ENCODE measurements around the gene KDM4C. TPM values are rescaled to one million over a fixed set of nuclear protein-coding genes. Genes with fewer than 3 reads are reported as not detected.

The KDM4C gene
- total and polyA plus RNA-seq, 2 donors (not counting 1 experiment from before 2014, with no cell fraction given), result 49.7 to 141 TPM

- ChIA-PET POLR2A (interaction anchor here (0.5 kb wide), 1 partner anchor 99 kb away, joined by 4 read pairs; no protein-coding TSS in a partner anchor), CTCF (interaction anchor here (0.7 kb wide), 1 partner anchor 119 kb away, joined by 4 read pairs; no protein-coding TSS in a partner anchor)
- Histone ChIP-seq H3K27ac (ENCODE audit: low read length in 2 of 2) (no peak overlapping the region), H3K36me3 (replicated peaks in 1 of 2; ENCODE audit: control extremely low read depth in 1 of 2, control insufficient read depth in 1 of 2, extremely low read depth in 1 of 2, insufficient read depth in 2 of 2, low read length in 1 of 2) (no peaks in the 10 kb centered on the region), H2AFZ (ENCODE audit: insufficient read depth, low read depth, low read length, poor library complexity, severe bottlenecking) (no peak overlapping the region), H4K20me1 (ENCODE audit: control insufficient read depth, insufficient read depth, low read length, poor library complexity, severe bottlenecking) (peaks cover 80% of the 10 kb centered on the region), H3K9ac (ENCODE audit: low read length) (no peak overlapping the region), H3K4me2 (replicated peaks; ENCODE audit: low read depth, low read length, poor library complexity, severe bottlenecking) (no peak overlapping the region), H3K9me3 (ENCODE audit: control extremely low read depth in 1 of 3, control insufficient read depth in 2 of 3, insufficient read depth in 1 of 3, low read length in 2 of 3) (no peaks in the 10 kb centered on the region), H3K79me2 (ENCODE audit: control insufficient read depth, insufficient read depth, low read length) (peaks cover 100% of the 10 kb centered on the region), H3K27me3 (replicated peaks in 1 of 4; ENCODE audit: control extremely low read depth in 1 of 4, control insufficient read depth in 3 of 4, insufficient read depth in 4 of 4, low read length in 3 of 4) (no peaks in the 10 kb centered on the region), H3K4me3 (ENCODE audit: control extremely low read depth in 1 of 5, extremely low read depth in 1 of 5, insufficient read depth in 1 of 5, low read depth in 2 of 5, low read length in 4 of 5) (no peak overlapping the region), H3K4me1 (ENCODE audit: control insufficient read depth in 2 of 2, insufficient read depth in 2 of 2, low read length in 2 of 2) (peaks cover 77 to 85% of the 10 kb centered on the region in 2 donors)
- TF ChIP-seq CTCF (IDR thresholded peaks at IDR 0.05) (no peak), EZH2 (IDR thresholded peaks at IDR 0.05; ENCODE audit: borderline replicate concordance, insufficient read depth, low read depth, low read length, poor library complexity, severe bottlenecking) (no peak)
- Mint-ChIP-seq H3K9me3 (ENCODE audit: insufficient read depth) (no peaks in the 10 kb centered on the region), H3K27ac (no peak overlapping the region), H3K4me1 (peaks cover 81% of the 10 kb centered on the region), H3K27me3 (no peaks in the 10 kb centered on the region), H3K4me3 (no peak overlapping the region)
- DNase-seq, result no peak
- no peak for ATAC-seq (ENCODE audit: low read depth)
- intact Hi-C loops (cut with micrococcal nuclease), result no loop called here
- 100% methylated on average over 1 of the region's 2 CpGs for WGBS (ENCODE audit: insufficient coverage)
Observed at GRCh38 chr9:6781476-6781875, 23.7 kb downstream of the KDM4C start.

- DNase-seq (no peak), ATAC-seq (ENCODE audit: low read depth) (no peak)
- H3K36me3 ChIP-seq (replicated peaks in 1 of 2; ENCODE audit: control extremely low read depth in 1 of 2, control insufficient read depth in 1 of 2, extremely low read depth in 1 of 2, insufficient read depth in 2 of 2, low read length in 1 of 2), result no peaks in the 10 kb centered on the region
- CTCF ChIA-PET, result no interaction called here
- H3K9me3 ChIP-seq (ENCODE audit: control extremely low read depth in 1 of 3, control insufficient read depth in 2 of 3, insufficient read depth in 1 of 3, low read length in 2 of 3), result no peaks in the 10 kb centered on the region
- no peak overlapping the region for H3K9ac ChIP-seq (ENCODE audit: low read length)
- peaks cover 89% of the 10 kb centered on the region for H4K20me1 ChIP-seq (ENCODE audit: control insufficient read depth, insufficient read depth, low read length, poor library complexity, severe bottlenecking)
- POLR2A ChIA-PET, result no interaction called here
- H3K27me3 ChIP-seq (replicated peaks in 1 of 4; ENCODE audit: control extremely low read depth in 1 of 4, control insufficient read depth in 3 of 4, insufficient read depth in 4 of 4, low read length in 3 of 4), result no peaks in the 10 kb centered on the region
- Mint-ChIP-seq H3K4me3 (peak overlapping the region; percentile 49), H3K27me3 (no peaks in the 10 kb centered on the region), H3K9me3 (ENCODE audit: insufficient read depth) (no peaks in the 10 kb centered on the region), H3K27ac (no peak overlapping the region), H3K4me1 (peaks cover 79% of the 10 kb centered on the region)
- intact Hi-C loops (cut with micrococcal nuclease), result no loop called here
- H3K27ac ChIP-seq (ENCODE audit: low read length in 2 of 2), result peak overlapping the region in 1 of 2 donors; percentile 5
- TF ChIP-seq CTCF (IDR thresholded peaks at IDR 0.05), result no peak
- no peak for TF ChIP-seq EZH2 (IDR thresholded peaks at IDR 0.05; ENCODE audit: borderline replicate concordance, insufficient read depth, low read depth, low read length, poor library complexity, severe bottlenecking)
- H3K4me2 ChIP-seq (replicated peaks; ENCODE audit: low read depth, low read length, poor library complexity, severe bottlenecking), result peak overlapping the region; percentile 44
- H2AFZ ChIP-seq (ENCODE audit: insufficient read depth, low read depth, low read length, poor library complexity, severe bottlenecking), result no peak overlapping the region
- 86% methylated on average over 6 of the region's 6 CpGs for WGBS (ENCODE audit: insufficient coverage)
- peaks cover 71 to 82% of the 10 kb centered on the region in 2 donors for H3K4me1 ChIP-seq (ENCODE audit: control insufficient read depth in 2 of 2, insufficient read depth in 2 of 2, low read length in 2 of 2)
- no peak overlapping the region for H3K4me3 ChIP-seq (ENCODE audit: control extremely low read depth in 1 of 5, extremely low read depth in 1 of 5, insufficient read depth in 1 of 5, low read depth in 2 of 5, low read length in 4 of 5)
- peaks cover 100% of the 10 kb centered on the region for H3K79me2 ChIP-seq (ENCODE audit: control insufficient read depth, insufficient read depth, low read length)
Observed at GRCh38 chr9:6782345-6782744, 24.6 kb downstream of the KDM4C start.
